IPS-20b (cell line): Measurements from ENCODE around the gene ZFAND4.
"Not testable (repeated sequence)": the region's sequence is repeated elsewhere in the genome, so short reads cannot be mapped to it uniquely, and the experiment has no call there.

Source experiments
- H3K27ac ChIP-seq: one replicate; pipeline ENCODE4 v1.5.1; 2013; ENCODE audit warnings: low read length
- H3K27me3 ChIP-seq: 2 replicates; pipeline ENCODE4 v1.6.1; 2013; ENCODE audit warnings: mild to moderate bottlenecking, low read length, inconsistent platforms; ENCODE audit not compliant: insufficient read depth
- H3K36me3 ChIP-seq: 2 replicates; pipeline ENCODE4 v1.6.1; 2013; ENCODE audit warnings: low read depth, mild to moderate bottlenecking, inconsistent platforms, low read length, moderate library complexity; ENCODE audit not compliant: insufficient read depth
- H3K4me1 ChIP-seq: 2 replicates; pipeline ENCODE4 v1.6.1; 2013; ENCODE audit warnings: mild to moderate bottlenecking, control low read depth, inconsistent platforms, low read length, moderate library complexity; ENCODE audit not compliant: insufficient read depth
- H3K4me3 ChIP-seq: 2 replicates; pipeline ENCODE4 v1.5.1; 2013; ENCODE audit warnings: mild to moderate bottlenecking, low read length, inconsistent platforms
- H3K9ac ChIP-seq: 2 replicates; pipeline ENCODE4 v1.6.1; 2013; ENCODE audit warnings: low read depth, mild to moderate bottlenecking, inconsistent platforms, low read length, moderate library complexity
- H3K9me3 ChIP-seq: 2 replicates; pipeline ENCODE4 v1.6.1; 2013; ENCODE audit warnings: mild to moderate bottlenecking, low read depth, low read length, inconsistent platforms; ENCODE audit not compliant: insufficient read depth

ZFAND4 gene

GRCh38 chr10:45657033-45657926, 15.3 kb downstream of the ZFAND4 start:
- H3K9ac ChIP-seq: no peak overlapping the region
- H3K27me3 ChIP-seq: no peaks in the 10 kb centered on the region
- H3K4me3 ChIP-seq: no peak overlapping the region
- H3K36me3 ChIP-seq: no peaks in the 10 kb centered on the region
- H3K27ac ChIP-seq: no peak overlapping the region
- peaks cover 3% of the 10 kb centered on the region; the same call in 1 of the 2 replicates for H3K4me1 ChIP-seq
- no peaks in the 10 kb centered on the region for H3K9me3 ChIP-seq

DNA sequence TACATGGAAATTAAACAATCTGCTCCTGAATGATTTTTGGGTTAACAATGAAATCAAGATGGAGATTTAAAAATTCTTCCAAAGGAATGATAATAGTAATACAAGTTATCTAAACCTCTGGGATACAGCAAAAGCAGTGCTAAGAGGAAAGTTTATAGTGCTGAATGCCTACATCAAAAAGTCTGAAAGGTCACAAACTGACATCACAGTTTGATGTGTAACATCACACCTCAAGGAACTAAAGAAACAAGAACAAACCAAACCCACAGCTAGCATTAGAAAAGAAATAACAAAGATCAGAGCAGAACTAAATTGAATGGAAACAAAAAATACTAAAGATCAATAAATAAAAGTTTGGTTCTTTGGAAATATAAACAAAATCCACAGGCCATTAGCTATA, 17.4 kb downstream of the ZFAND4 start:
- H3K4me3 ChIP-seq: no peak overlapping the region
- no peak overlapping the region for H3K9ac ChIP-seq
- no peaks in the 10 kb centered on the region for H3K4me1 ChIP-seq
- no peaks in the 10 kb centered on the region for H3K27me3 ChIP-seq
- H3K36me3 ChIP-seq: no peaks in the 10 kb centered on the region
- no peak overlapping the region for H3K27ac ChIP-seq
- no peaks in the 10 kb centered on the region for H3K9me3 ChIP-seq

DNA sequence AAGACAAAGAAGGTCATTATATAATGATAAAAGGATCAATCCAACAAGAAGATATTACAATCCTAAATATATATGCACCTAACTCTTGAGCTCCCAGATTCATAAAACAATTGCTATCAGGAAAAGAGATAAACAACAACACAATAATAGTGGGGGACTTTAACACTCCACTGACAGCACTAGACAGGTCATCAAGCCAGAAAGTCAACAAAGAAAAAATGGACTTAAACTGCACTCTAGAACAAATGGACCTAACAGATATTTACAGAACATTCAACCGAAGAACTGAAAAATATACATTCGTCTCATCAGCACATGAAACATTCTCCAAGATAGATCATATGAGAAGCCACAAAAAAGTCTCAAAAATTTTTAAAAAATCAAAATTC, 17.8 kb downstream of the ZFAND4 start:
- H3K4me3 ChIP-seq, H3K9me3 ChIP-seq, H3K9ac ChIP-seq, H3K36me3 ChIP-seq, H3K27ac ChIP-seq, H3K27me3 ChIP-seq, H3K4me1 ChIP-seq: not testable (repeated sequence)

DNA sequence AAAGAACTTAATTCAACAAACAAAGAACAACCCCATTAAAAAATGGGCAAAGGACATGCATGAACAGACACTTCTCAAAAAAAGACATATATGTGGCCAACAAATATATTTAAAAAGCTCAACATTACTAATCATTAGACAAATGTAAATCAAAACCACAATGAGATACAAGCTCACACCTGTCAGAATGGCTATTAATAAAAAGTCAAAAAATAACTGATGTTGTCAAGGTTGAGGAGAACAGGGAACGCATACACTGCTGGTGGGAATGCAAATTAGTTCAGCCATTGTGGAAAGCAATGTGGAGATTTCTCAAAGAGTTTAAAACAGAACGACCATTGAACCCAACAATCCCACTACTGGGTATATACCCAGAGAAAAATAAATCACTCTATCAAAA, 19.1 kb downstream of the ZFAND4 start:
- no peaks in the 10 kb centered on the region for H3K4me1 ChIP-seq
- no peak overlapping the region for H3K27ac ChIP-seq
- H3K9ac ChIP-seq: no peak overlapping the region
- peaks cover 2% of the 10 kb centered on the region; the same call in 1 of the 2 replicates for H3K36me3 ChIP-seq
- no peaks in the 10 kb centered on the region for H3K27me3 ChIP-seq
- H3K9me3 ChIP-seq: no peaks in the 10 kb centered on the region
- no peak overlapping the region for H3K4me3 ChIP-seq

GRCh38 chr10:45652511-45652910, 20.1 kb downstream of the ZFAND4 start:
- Histone ChIP-seq H3K27me3 (no peaks in the 10 kb centered on the region), H3K27ac (no peak overlapping the region), H3K9me3 (no peaks in the 10 kb centered on the region), H3K36me3 (peaks cover 12% of the 10 kb centered on the region), H3K4me1 (no peaks in the 10 kb centered on the region), H3K9ac (no peak overlapping the region), H3K4me3 (no peak overlapping the region)

GRCh38 chr10:45649296-45649695, 23.3 kb downstream of the ZFAND4 start:
- Histone ChIP-seq H3K4me1 (no peaks in the 10 kb centered on the region), H3K9me3 (no peaks in the 10 kb centered on the region), H3K36me3 (peaks cover 30% of the 10 kb centered on the region), H3K27ac (no peak overlapping the region), H3K4me3 (no peak overlapping the region), H3K27me3 (no peaks in the 10 kb centered on the region), H3K9ac (no peak overlapping the region)

DNA sequence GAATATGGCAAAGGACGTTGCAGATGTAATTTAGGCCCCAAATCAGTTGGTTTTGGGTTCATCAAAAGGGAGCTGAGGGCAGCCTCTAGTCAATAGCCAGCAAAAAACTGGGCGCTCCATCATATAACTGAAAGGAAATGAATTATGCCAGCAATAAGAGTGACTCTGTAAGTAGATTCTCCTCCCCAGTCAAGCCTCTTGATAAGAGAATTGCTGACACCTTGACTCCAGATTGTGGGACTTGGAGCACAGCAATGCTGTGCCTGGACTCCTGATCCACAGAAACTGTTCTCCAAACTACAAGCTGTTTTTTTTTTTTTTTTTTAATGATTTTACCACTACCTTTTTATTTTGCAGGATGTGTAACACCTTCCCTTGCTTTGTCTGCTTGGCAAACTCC, 25.5 kb downstream of the ZFAND4 start:
- peaks cover 33% of the 10 kb centered on the region for H3K36me3 ChIP-seq
- no peak overlapping the region for H3K27ac ChIP-seq
- no peak overlapping the region for H3K4me3 ChIP-seq
- no peaks in the 10 kb centered on the region for H3K27me3 ChIP-seq
- H3K9me3 ChIP-seq: no peaks in the 10 kb centered on the region
- no peaks in the 10 kb centered on the region for H3K4me1 ChIP-seq
- no peak overlapping the region for H3K9ac ChIP-seq

DNA sequence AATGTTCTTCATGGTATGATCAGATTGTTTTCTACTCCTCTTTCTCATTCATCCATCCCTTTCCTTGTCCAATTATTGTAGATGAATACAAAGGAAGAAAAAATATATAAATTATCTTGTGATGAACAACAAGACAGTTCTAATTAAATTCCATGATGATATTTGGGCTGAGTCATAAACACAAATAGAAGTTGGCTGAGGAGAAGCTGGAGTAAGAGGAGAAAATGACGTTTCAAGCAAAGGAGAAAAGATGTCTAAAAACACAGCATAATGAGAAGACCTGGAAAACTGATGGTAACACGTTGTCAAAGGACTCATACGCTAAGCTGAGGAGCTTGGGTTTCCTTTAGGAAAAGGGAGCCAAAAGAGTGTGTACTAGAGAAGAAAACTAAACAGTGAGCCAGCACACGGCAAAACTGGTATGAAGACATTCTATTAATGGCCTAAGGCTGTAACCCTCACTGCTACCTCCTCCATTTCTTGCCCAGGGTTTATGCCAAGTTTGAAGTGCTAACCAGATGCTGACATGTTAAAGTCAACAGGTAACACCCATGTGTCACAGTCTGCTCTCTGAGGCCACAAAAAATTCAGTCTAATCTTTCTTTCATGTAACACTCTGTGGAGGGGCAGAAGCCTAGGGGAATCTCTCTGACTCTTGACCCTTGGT, 26.1 kb downstream of the ZFAND4 start:
- Histone ChIP-seq H3K4me3 (no peak overlapping the region), H3K9ac (no peak overlapping the region), H3K4me1 (no peaks in the 10 kb centered on the region), H3K9me3 (no peaks in the 10 kb centered on the region), H3K27ac (no peak overlapping the region), H3K36me3 (peaks cover 33% of the 10 kb centered on the region), H3K27me3 (no peaks in the 10 kb centered on the region)

DNA sequence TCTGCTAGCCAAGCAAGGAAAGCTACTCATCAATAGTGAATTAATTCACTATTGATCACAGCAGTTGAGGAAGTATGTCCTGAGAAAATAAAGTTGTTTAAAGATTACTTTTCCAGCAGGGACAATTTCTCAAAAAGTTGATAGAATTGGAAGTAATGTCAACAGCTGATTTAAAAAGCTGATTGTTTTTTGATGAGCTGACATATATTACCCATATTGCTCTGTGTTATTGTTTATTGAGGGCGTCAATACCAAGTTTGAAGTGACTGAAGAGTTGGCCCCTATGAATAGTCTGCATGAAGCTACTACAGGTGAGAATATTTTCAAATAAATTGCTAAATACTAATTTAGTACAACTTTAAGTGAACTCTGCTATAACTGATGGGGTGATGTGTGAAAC, 28.0 kb downstream of the ZFAND4 start:
- Histone ChIP-seq H3K4me3 (no peak overlapping the region), H3K9me3 (no peaks in the 10 kb centered on the region), H3K27ac (no peak overlapping the region), H3K9ac (no peak overlapping the region), H3K36me3 (peaks cover 39% of the 10 kb centered on the region), H3K4me1 (no peaks in the 10 kb centered on the region), H3K27me3 (no peaks in the 10 kb centered on the region)

DNA sequence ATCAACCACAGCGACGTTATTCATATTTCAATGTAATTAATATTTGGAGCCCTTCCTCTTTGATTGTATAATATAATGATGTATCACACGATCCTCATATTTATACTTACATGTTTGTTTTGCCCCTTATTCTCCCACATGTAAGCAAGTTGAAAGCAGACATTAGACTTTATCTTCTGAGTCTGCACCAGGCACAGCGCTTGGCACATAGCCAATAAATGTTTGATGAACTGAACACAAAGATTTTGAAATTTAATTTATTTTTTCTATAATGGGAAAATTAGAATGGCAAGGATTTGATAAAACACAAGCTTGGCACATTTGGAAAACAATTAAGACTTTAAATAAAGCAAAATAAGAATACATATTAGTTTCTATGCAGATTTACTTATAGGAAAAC, 31.6 kb downstream of the ZFAND4 start:
- Histone ChIP-seq H3K9me3 (no peaks in the 10 kb centered on the region), H3K27me3 (no peaks in the 10 kb centered on the region), H3K27ac (no peak overlapping the region), H3K4me1 (no peaks in the 10 kb centered on the region), H3K36me3 (peaks cover 17% of the 10 kb centered on the region; the same call in 1 of the 2 replicates), H3K4me3 (no peak overlapping the region), H3K9ac (no peak overlapping the region)

DNA sequence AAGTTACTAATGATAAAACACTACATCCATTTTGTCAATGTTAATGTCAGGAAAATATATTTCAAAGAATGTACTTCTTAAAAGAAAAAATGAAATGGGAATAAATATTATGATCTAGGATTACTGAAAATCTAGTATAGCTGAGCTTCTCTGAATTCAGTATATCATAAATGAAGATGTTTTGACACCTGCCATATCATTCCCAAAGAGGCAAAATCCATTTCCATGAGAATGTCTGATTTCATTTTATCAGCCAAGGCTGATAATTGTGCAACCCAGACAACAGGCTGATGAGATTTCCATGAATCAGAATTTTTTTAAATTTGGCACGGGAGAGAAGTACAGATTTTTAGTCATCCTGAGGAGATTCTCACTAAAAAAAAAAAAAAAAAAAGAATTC, 32.5 kb downstream of the ZFAND4 start:
- H3K27ac ChIP-seq: no peak overlapping the region

More for the DNA sequence above, 32.5 kb downstream of the ZFAND4 start:
- Histone ChIP-seq H3K9ac (no peak overlapping the region), H3K36me3 (peaks cover 12% of the 10 kb centered on the region; the same call in 1 of the 2 replicates), H3K9me3 (no peaks in the 10 kb centered on the region), H3K4me3 (no peak overlapping the region), H3K27me3 (no peaks in the 10 kb centered on the region), H3K4me1 (no peaks in the 10 kb centered on the region)
